IMR-90 (cell line): ENCODE data around the gene ELL. TPM values are rescaled to one million over a fixed set of nuclear protein-coding genes. Genes with fewer than 3 reads are reported as not detected.

Experiments
- ATAC-seq: fragments of 200-7000 bp; cut with Tn5 transposase; 2 replicates; pipeline ENCODE4 v1.9.1; 2020; ENCODE audit warnings: low read depth, mild to moderate bottlenecking, moderate library complexity
- BruUV-seq: library from RNA; stranded (reverse); fragments of 400-500 nt; replicated peaks from 2 replicates; lab custom pipeline; 2021; lab: Mats Ljungman, UMichigan
- CTCF ChIA-PET: fragments of 300-600 bp; formaldehyde crosslinking; extraction: SDS; loops from one replicate; lab custom pipeline; 2021; ENCODE audit warnings: antibody characterized with exemption; lab: Yijun Ruan, JAX
- POLR2A ChIA-PET: fragments of 300-600 bp; sonication (Branson Sonifier 250); formaldehyde crosslinking; loops from one replicate; lab custom pipeline; 2022; ENCODE audit warnings: antibody characterized with exemption; ENCODE audit not compliant: unreplicated experiment; lab: Charles Lee
- DNase-seq: peaks from one replicate; pipeline ENCODE4 v3.0.0; 2013
- H2AFZ ChIP-seq: replicated peaks from 2 replicates; pipeline ENCODE3; 2013; ENCODE audit warnings: low read length, mild to moderate bottlenecking; ENCODE audit not compliant: poor library complexity
- H2AK5ac ChIP-seq: 2 replicates; pipeline ENCODE4 v1.6.1; 2013; ENCODE audit warnings: low read depth, low read length, inconsistent platforms
- H2AK9ac ChIP-seq: replicated peaks from 2 replicates; pipeline ENCODE3; 2013; ENCODE audit warnings: mild to moderate bottlenecking, low read depth, low read length, moderate library complexity; ENCODE audit not compliant: poor library complexity
- H2BK120ac ChIP-seq: 2 replicates; pipeline ENCODE4 v1.6.1; 2013; ENCODE audit warnings: low read depth, low read length, inconsistent platforms
- H2BK15ac ChIP-seq: 3 replicates; pipeline ENCODE4 v1.6.1; 2013; ENCODE audit warnings: low read depth, low read length, inconsistent platforms
- H2BK20ac ChIP-seq: 2 replicates; pipeline ENCODE4 v1.6.1; 2013; ENCODE audit warnings: low read depth, mild to moderate bottlenecking, inconsistent platforms, low read length, moderate library complexity
- H2BK5ac ChIP-seq: 2 replicates; pipeline ENCODE4 v1.6.1; 2013; ENCODE audit warnings: mild to moderate bottlenecking, low read depth, low read length, inconsistent platforms; ENCODE audit not compliant: poor library complexity, severe bottlenecking
- H3K14ac ChIP-seq: replicated peaks from 2 replicates; pipeline ENCODE4 v1.6.1; 2013; ENCODE audit warnings: low read depth, low read length, inconsistent platforms
- H3K18ac ChIP-seq: 2 replicates; pipeline ENCODE4 v1.6.1; 2013; ENCODE audit warnings: low read depth, low read length, control low read depth
- H3K23ac ChIP-seq: 2 replicates; pipeline ENCODE4 v1.6.1; 2013; ENCODE audit warnings: low read depth, low read length, inconsistent platforms
- H3K27ac ChIP-seq: 2 replicates; pipeline ENCODE4 v1.5.1; 2013; ENCODE audit warnings: mild to moderate bottlenecking, control low read depth, low read length; ENCODE audit not compliant: insufficient read depth
- H3K27me3 ChIP-seq: 2 replicates; pipeline ENCODE4 v1.6.1; 2013; ENCODE audit warnings: low read length; ENCODE audit not compliant: control insufficient read depth, insufficient read depth
- H3K36me3 ChIP-seq: 2 replicates; pipeline ENCODE4 v1.6.1; 2013; ENCODE audit warnings: low read length, mixed read lengths; ENCODE audit not compliant: control insufficient read depth, insufficient read depth
- H3K4ac ChIP-seq: 2 replicates; pipeline ENCODE4 v1.6.1; 2013; ENCODE audit warnings: low read depth, low read length, inconsistent platforms
- H3K4me1 ChIP-seq: 2 replicates; pipeline ENCODE4 v1.6.1; 2013; ENCODE audit warnings: low read length, mixed read lengths; ENCODE audit not compliant: control insufficient read depth, insufficient read depth
- H3K4me2 ChIP-seq: 2 replicates; pipeline ENCODE4 v1.6.1; 2013; ENCODE audit warnings: low read depth, mild to moderate bottlenecking, control low read depth, low read length, moderate library complexity
- H3K4me3 ChIP-seq: 2 replicates; pipeline ENCODE4 v1.5.1; 2013; ENCODE audit warnings: low read depth, mild to moderate bottlenecking, control low read depth, low read length, moderate library complexity; ENCODE audit not compliant: insufficient read depth
- H3K56ac ChIP-seq: 2 replicates; pipeline ENCODE4 v1.6.1; 2013; ENCODE audit warnings: low read length, inconsistent platforms; ENCODE audit not compliant: insufficient read depth; ENCODE audit errors: extremely low read depth
- H3K79me1 ChIP-seq, 2 experiments: 2 replicates each; pipeline ENCODE4 v1.6.1; 2013; ENCODE audit warnings: low read length in 2 of 2, inconsistent platforms in 1 of 2, low read depth in 1 of 2
- H3K9ac ChIP-seq: 2 replicates; pipeline ENCODE4 v1.6.1; 2013; ENCODE audit warnings: low read depth, low read length, control low read depth
- H3K9me1 ChIP-seq: 2 replicates; pipeline ENCODE4 v1.6.1; 2013; ENCODE audit warnings: low read length, inconsistent platforms; ENCODE audit not compliant: insufficient read depth
- H3K9me3 ChIP-seq: 2 replicates; pipeline ENCODE4 v1.6.1; 2013; ENCODE audit warnings: low read length; ENCODE audit not compliant: control insufficient read depth, insufficient read depth
- H4K20me1 ChIP-seq: 2 replicates; pipeline ENCODE4 v1.6.1; 2013; ENCODE audit warnings: low read length, inconsistent platforms; ENCODE audit not compliant: insufficient read depth
- H4K5ac ChIP-seq: 2 replicates; pipeline ENCODE4 v1.6.1; 2013; ENCODE audit warnings: mild to moderate bottlenecking, low read depth, low read length, control low read depth
- H4K8ac ChIP-seq, 2 experiments: 2 replicates each; pipeline ENCODE4 v1.6.1; 2013; ENCODE audit warnings: low read depth in 2 of 2, low read length in 2 of 2, control low read depth in 1 of 2, inconsistent platforms in 1 of 2
- H4K91ac ChIP-seq: 2 replicates; pipeline ENCODE4 v1.6.1; 2013; ENCODE audit warnings: low read depth, low read length, inconsistent platforms; ENCODE audit not compliant: insufficient read depth
- BHLHE40 ChIP-seq: fragments of 150-350 bp; IDR thresholded peaks from 2 replicates; pipeline ENCODE4 v1.6.1; 2016; ENCODE audit warnings: mild to moderate bottlenecking, low read depth, low read length
- MAZ ChIP-seq: IDR thresholded peaks from 2 replicates; pipeline ENCODE4 v1.6.1; 2012; ENCODE audit warnings: low read depth, mild to moderate bottlenecking, low read length, improper control_type of control experiment, moderate library complexity, borderline replicate concordance
- MXI1 ChIP-seq: IDR thresholded peaks from 2 replicates; pipeline ENCODE4 v1.6.1; 2012; ENCODE audit warnings: low read depth, mild to moderate bottlenecking, low read length, moderate library complexity, borderline replicate concordance
- POLR2A ChIP-seq: IDR thresholded peaks from 2 replicates; pipeline ENCODE4 v1.6.1; 2012; ENCODE audit warnings: mild to moderate bottlenecking, low read depth, low read length
- RAD21 ChIP-seq: IDR thresholded peaks from 2 replicates; pipeline ENCODE4 v1.6.1; 2012; ENCODE audit warnings: low read length, improper control_type of control experiment
- RCOR1 ChIP-seq: IDR thresholded peaks from 2 replicates; pipeline ENCODE4 v1.6.1; 2012; ENCODE audit warnings: mild to moderate bottlenecking, low read length, improper control_type of control experiment; ENCODE audit not compliant: insufficient replicate concordance
- WGBS, 2 experiments: methylation state at CpG; one replicate each; pipeline versions ENCODE4 v1.1.5 to v1.1.7; 2013; ENCODE audit warnings: missing lambda C conversion rate in 2 of 2; ENCODE audit not compliant: insufficient read length in 1 of 2; ENCODE audit errors: extremely low coverage in 2 of 2; 5-methylcytosine and 5-hydroxymethylcytosine counted together
- dilution Hi-C: fragments of 300-500 bp; cut with HindIII; formaldehyde crosslinking; loops from one replicate; pipeline ENCODE4 v1.14.3; 2018; ENCODE audit warnings: low sequenced_read_pairs; ENCODE audit not compliant: unreplicated experiment
- in situ Hi-C: fragments of 300-500 bp; cut with MboI; formaldehyde crosslinking; loops from 3 replicates; pipeline ENCODE4 v1.14.3; 2019; ENCODE audit warnings: low sequenced_read_pairs, inconsistent platforms, mixed read lengths
- intact Hi-C: fragments of 100-400 bp; cut with micrococcal nuclease; formaldehyde crosslinking; loops from 2 replicates; pipeline ENCODE4 v1.10.0; 2022
- polyA plus RNA-seq, 3 experiments: library from polyadenylated mRNA; depleted of rRNA; stranded (reverse); fragments of >200 nt; gene quantifications; 2 replicates each; pipeline ENCODE4 v1.2.3, GENCODE V29; 2012; ENCODE audit warnings: low replicate concordance in 1 of 3
- total RNA-seq: library from RNA; depleted of rRNA; stranded (reverse); fragments of >200 nt; gene quantifications from 2 replicates; pipeline ENCODE4 v1.2.3, GENCODE V29; 2012
- TF ChIP-seq, protein P1 (sequence below): conservative IDR thresholded peaks from 2 replicates; pipeline ENCODE4 v1.5.1; 2012; ENCODE audit warnings: mild to moderate bottlenecking, low read depth, low read length, improper control_type of control experiment
- TF ChIP-seq, protein P2 (sequence below): fragments of 150-350 bp; IDR thresholded peaks from 2 replicates; pipeline ENCODE4 v1.6.1; 2017; ENCODE audit warnings: mild to moderate bottlenecking, antibody characterized with exemption, low read length, low read depth

The ELL gene
- total and polyA plus RNA-seq, 2 of the 4 experiments (the other 2 are of a cell fraction): 6.3 to 13.1 TPM

DNA sequence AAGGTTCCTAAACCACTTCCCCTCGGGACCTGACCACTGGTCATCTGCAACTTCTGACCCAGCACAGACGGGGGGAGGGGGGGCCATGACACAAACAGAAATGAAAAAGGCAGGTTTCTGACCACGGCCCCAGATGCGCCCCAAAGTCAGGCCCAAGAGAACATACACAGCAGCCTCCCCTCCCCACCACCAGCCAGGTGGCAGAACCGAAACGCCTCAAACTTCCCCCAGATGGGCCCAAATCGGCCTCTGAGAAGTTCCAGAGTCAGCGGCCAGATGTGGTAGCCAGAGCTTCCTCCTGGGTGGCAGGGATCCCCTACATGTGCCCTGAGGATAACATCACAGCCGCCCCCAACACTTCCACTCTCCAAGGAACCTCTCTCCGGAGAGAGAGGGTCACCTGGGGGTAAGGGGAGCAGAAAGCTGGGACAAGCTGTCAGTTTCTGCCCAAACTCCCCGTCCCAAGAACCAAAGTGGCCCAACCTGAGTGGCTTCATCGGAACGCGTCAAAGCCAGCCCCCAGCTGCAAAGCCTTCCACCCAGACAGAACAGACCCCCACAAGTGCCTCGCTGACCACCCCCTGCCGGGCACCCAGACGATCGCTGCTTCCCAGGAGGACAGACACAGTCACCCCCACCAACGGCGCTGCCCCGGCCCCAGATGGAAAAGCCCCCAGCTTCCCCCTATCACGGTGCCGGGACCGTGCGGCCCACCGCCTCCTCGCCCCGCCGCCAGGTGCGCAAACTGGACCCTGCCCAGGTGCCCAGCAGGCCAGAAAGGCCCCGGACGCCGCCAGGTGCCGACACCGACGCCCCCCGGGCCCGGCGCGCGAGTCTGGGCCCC lies 800 bp downstream of the ELL start:
- H3K56ac ChIP-seq: peak overlapping the region; percentile 64
- no peaks in the 10 kb centered on the region for H3K9me3 ChIP-seq
- peak overlapping the region; percentile 92 for H3K14ac ChIP-seq
- H4K5ac ChIP-seq: peak overlapping the region; percentile 56
- H3K4me1 ChIP-seq: peaks cover 2% of the 10 kb centered on the region; the same call in 1 of the 2 replicates
- H3K18ac ChIP-seq: peak overlapping the region; percentile 53
- peak overlapping the region; percentile 99 for H2AK9ac ChIP-seq
- H3K36me3 ChIP-seq: no peaks in the 10 kb centered on the region
- TF ChIP-seq MAZ (peak; percentile 4; the same call in 1 of the 2 replicates), RCOR1 (no peak), MXI1 (peak; percentile 39; the same call in 1 of the 2 replicates), BHLHE40 (no peak), POLR2A (peak; percentile 67), RAD21 (peak; percentile 1; the same call in 1 of the 2 replicates)
- TF ChIP-seq, protein P1, sequence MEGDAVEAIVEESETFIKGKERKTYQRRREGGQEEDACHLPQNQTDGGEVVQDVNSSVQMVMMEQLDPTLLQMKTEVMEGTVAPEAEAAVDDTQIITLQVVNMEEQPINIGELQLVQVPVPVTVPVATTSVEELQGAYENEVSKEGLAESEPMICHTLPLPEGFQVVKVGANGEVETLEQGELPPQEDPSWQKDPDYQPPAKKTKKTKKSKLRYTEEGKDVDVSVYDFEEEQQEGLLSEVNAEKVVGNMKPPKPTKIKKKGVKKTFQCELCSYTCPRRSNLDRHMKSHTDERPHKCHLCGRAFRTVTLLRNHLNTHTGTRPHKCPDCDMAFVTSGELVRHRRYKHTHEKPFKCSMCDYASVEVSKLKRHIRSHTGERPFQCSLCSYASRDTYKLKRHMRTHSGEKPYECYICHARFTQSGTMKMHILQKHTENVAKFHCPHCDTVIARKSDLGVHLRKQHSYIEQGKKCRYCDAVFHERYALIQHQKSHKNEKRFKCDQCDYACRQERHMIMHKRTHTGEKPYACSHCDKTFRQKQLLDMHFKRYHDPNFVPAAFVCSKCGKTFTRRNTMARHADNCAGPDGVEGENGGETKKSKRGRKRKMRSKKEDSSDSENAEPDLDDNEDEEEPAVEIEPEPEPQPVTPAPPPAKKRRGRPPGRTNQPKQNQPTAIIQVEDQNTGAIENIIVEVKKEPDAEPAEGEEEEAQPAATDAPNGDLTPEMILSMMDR: no peak
- TF ChIP-seq, protein P2, sequence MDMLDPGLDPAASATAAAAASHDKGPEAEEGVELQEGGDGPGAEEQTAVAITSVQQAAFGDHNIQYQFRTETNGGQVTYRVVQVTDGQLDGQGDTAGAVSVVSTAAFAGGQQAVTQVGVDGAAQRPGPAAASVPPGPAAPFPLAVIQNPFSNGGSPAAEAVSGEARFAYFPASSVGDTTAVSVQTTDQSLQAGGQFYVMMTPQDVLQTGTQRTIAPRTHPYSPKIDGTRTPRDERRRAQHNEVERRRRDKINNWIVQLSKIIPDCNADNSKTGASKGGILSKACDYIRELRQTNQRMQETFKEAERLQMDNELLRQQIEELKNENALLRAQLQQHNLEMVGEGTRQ: no peak
- peak overlapping the region; percentile 97 for H4K91ac ChIP-seq
- BruUV-seq: no TSS peak
- peak overlapping the region; percentile 92 for H3K4me3 ChIP-seq
- H2BK15ac ChIP-seq: peak overlapping the region; percentile 94; the same call in 2 of the 3 replicates
- 0 out of 2 replicates have a peak overlapping the region, but pooled peaks have one; percentile 6 for H2BK20ac ChIP-seq
- H4K20me1 ChIP-seq: peaks cover 46% of the 10 kb centered on the region
- peak overlapping the region; percentile 98 for H3K23ac ChIP-seq
- dilution Hi-C loops (no loop called here), in situ Hi-C loops (no loop called here), intact Hi-C loops (loop anchor here (1.0 kb wide), 1 partner anchor 51 kb away; no protein-coding TSS in a partner anchor)
- H3K79me1 ChIP-seq: peaks cover 0 to 43% of the 10 kb centered on the region in 2 experiments; a peak in 2 of 4 replicates
- peak overlapping the region; percentile 90 for H2BK120ac ChIP-seq
- DNase-seq (no peak), ATAC-seq (no peak)
- peak overlapping the region; percentile 64 to 81; a peak in 3 of 4 replicates for H4K8ac ChIP-seq
- WGBS, 2 experiments: 2% methylated on average over 11 of the region's 41 CpGs; no CpG with 5 or more reads in 1 of the 2 experiments
- peak overlapping the region; percentile 94 for H3K27ac ChIP-seq
- no peaks in the 10 kb centered on the region for H3K27me3 ChIP-seq
- peak overlapping the region; percentile 86 for H3K4me2 ChIP-seq
- H2AFZ ChIP-seq: peak overlapping the region; percentile 95
- H3K9me1 ChIP-seq: peaks cover 15% of the 10 kb centered on the region
- ChIA-PET CTCF (interaction anchor here (0.7 to 1.6 kb wide), 4 partner anchors 57 to 84 kb away, joined by 3 to 4 read pairs (median 4); partner anchors contain the start of gene REX1BD), POLR2A (no interaction called here)
- peak overlapping the region; percentile 96 for H2BK5ac ChIP-seq
- peak overlapping the region; percentile 99 for H2AK5ac ChIP-seq
- H3K9ac ChIP-seq: peak overlapping the region; percentile 95
- H3K4ac ChIP-seq: peak overlapping the region; percentile 97
